Measurements from ENCODE around the gene ARL9.

Gene ARL9

GRCh38 chr4:56531823-56532222, 26.2 kb downstream of the ARL9 start:
- no peak for DNase-seq

DNA sequence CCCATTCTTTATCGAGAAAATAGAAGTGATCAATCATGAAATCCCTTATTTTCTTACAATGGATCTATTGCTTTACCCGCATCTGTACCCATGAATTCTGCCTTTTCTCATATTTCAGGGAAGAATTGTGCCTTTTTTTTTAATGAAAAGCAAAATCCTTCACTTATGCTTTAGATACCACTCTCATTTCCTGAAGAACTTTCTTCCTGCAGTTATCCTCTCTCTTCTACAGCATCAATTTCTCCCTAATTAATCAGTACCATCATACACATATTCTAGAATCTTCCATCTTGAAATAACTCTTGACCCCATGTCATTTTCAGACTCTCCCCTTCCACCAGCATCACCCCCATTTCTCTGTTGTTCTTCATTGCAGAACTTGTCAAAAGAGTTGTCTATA, 26.6 kb downstream of the ARL9 start:
- no peak for DNase-seq

GRCh38 chr4:56535915-56536314, 30.3 kb downstream of the ARL9 start:
- DNase-seq = no peak

GRCh38 chr4:56537147-56537546, 31.6 kb downstream of the ARL9 start:
- no peak for DNase-seq

DNA sequence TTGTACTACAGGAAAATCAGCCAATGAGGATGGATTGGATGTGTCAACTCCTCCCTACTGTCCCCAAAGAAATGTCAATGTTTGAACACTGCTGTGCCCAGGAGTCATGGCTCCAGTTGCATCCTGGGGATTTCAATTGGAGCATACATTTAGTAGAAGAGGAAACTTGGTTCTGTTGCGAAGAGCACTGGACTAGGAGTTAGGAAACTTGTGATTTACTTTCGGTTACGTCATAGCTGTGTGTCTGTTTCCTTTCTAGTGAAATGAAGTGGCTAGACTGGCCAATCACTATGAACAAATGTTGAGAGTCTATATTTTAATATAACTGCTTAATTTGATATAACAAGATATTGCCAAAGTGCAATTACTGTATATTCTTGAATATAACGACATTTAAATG, 35.2 kb downstream of the ARL9 start:
- DNase-seq = no peak

- no peak for DNase-seq
Measured at GRCh38 chr4:56544573-56545131, 39.1 kb downstream of the ARL9 start.

- DNase-seq = no peak
Measured at GRCh38 chr4:56550642-56551041, 45.1 kb downstream of the ARL9 start.

- no peak for DNase-seq
Measured at GRCh38 chr4:56551516-56551915, 45.9 kb downstream of the ARL9 start.

DNA sequence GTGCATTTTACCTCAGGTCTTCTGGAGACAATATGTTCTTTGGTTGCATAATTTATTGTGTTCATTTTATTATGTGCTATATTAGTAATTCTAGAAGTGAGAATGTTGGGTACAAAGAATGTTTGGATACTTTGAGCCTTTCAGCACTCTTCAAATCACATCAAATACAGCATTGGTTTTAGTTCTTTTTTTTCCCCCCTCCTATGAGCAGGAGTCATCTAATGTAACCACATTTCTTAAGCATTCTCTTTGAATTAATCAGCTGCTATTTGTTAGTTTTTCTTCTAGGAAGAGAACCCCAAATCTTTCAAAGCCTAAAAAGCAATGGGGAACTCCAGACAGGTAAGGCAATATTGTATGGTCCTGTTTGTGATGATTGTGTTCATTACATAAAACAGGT, 46.7 kb downstream of the ARL9 start:
- DNase-seq = no peak

DNA sequence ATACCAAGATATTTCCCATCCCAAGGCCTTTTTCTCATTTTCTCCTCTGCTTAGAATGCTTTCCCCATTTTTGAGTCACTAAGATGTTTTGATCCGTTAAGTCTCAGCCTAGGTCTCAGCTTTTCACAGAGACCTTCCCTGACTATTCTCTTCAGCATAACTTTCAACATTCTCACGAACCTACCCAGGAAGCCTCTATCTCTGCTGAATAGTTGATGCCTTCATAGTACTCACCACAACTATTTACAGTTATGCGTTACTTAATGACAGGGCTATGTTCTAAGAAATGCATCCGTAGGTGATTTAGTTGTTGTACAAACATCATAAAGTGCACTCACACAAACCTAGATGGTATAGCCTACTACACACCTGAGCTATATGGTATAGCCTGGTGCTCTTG, 64.5 kb downstream of the ARL9 start:
- no peak for DNase-seq
